Type B pancreatic cell (in vitro differentiated cells): Measurements from ENCODE around the gene GALNT11. TPM values are rescaled to one million over a fixed set of nuclear protein-coding genes. Genes with fewer than 3 reads are reported as not detected.
A peak's percentile ranks its signal among the peaks of the same experiment; 100 is the strongest.

Experiments
- DNase-seq: peaks from one replicate; pipeline ENCODE4 v3.0.0; 2021; ENCODE audit warnings: mixed read lengths; ENCODE audit not compliant: unreplicated experiment; ENCODE audit errors: extremely low spot score
- H3K27ac Mint-ChIP-seq: 2 replicates; pipeline ENCODE4 v1.8.0; 2021; ENCODE audit warnings: mild to moderate bottlenecking, mixed read lengths
- H3K27me3 Mint-ChIP-seq: 2 replicates; pipeline ENCODE4 v1.8.0; 2021; ENCODE audit warnings: mixed read lengths
- H3K36me3 Mint-ChIP-seq: 2 replicates; pipeline ENCODE4 v1.8.0; 2021; ENCODE audit warnings: mixed read lengths
- H3K4me1 Mint-ChIP-seq: one replicate; pipeline ENCODE4 v1.8.0; 2021; ENCODE audit warnings: mixed read lengths; ENCODE audit not compliant: unreplicated experiment
- H3K4me3 Mint-ChIP-seq: 2 replicates; pipeline ENCODE4 v1.8.0; 2021; ENCODE audit warnings: mild to moderate bottlenecking, mixed read lengths
- H3K9me3 Mint-ChIP-seq: 2 replicates; pipeline ENCODE4 v1.8.0; 2021; ENCODE audit warnings: mixed read lengths
- total RNA-seq: library from RNA; stranded (reverse); gene quantifications from 2 replicates; pipeline ENCODE4 v1.2.1, GENCODE V29; 2021; ENCODE audit warnings: low replicate concordance
- TF ChIP-seq, protein P1 (sequence below): fragments of 200-600 bp; sonication (generic); conservative IDR thresholded peaks from 2 replicates; pipeline ENCODE4 v1.5.0; 2021; ENCODE audit warnings: antibody characterized with exemption, mild to moderate bottlenecking

The GALNT11 gene
- total RNA-seq, 1 donor from 2014 or later, result 28.8 TPM

DNA sequence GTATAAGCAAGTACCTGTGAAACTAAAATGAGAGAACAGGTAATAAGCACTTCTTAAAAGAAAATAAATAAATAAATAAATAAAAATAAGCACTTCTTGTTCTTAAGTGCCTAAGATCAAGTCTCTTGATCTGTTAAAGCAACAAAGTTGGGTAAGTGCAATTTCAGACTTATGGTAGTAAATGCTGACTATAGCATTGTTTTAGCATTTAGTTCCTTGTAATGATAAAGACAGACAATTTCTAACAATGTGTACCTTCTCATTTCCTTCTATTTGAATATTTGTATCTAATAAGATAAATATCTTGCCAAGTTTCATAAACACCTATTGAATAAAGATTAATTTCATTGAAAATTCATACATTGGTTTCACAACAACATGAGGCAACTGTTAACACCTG lies 87.4 kb downstream of the GALNT11 start:
- H3K4me1 Mint-ChIP-seq, result no peaks in the 10 kb centered on the region
- no peak overlapping the region for H3K4me3 Mint-ChIP-seq
- TF ChIP-seq, protein P1, sequence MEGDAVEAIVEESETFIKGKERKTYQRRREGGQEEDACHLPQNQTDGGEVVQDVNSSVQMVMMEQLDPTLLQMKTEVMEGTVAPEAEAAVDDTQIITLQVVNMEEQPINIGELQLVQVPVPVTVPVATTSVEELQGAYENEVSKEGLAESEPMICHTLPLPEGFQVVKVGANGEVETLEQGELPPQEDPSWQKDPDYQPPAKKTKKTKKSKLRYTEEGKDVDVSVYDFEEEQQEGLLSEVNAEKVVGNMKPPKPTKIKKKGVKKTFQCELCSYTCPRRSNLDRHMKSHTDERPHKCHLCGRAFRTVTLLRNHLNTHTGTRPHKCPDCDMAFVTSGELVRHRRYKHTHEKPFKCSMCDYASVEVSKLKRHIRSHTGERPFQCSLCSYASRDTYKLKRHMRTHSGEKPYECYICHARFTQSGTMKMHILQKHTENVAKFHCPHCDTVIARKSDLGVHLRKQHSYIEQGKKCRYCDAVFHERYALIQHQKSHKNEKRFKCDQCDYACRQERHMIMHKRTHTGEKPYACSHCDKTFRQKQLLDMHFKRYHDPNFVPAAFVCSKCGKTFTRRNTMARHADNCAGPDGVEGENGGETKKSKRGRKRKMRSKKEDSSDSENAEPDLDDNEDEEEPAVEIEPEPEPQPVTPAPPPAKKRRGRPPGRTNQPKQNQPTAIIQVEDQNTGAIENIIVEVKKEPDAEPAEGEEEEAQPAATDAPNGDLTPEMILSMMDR, result no peak
- no peak overlapping the region for H3K27ac Mint-ChIP-seq
- DNase-seq, result no peak
- H3K27me3 Mint-ChIP-seq, result no peaks in the 10 kb centered on the region
- peaks cover 33% of the 10 kb centered on the region for H3K36me3 Mint-ChIP-seq
- no peaks in the 10 kb centered on the region for H3K9me3 Mint-ChIP-seq

DNA sequence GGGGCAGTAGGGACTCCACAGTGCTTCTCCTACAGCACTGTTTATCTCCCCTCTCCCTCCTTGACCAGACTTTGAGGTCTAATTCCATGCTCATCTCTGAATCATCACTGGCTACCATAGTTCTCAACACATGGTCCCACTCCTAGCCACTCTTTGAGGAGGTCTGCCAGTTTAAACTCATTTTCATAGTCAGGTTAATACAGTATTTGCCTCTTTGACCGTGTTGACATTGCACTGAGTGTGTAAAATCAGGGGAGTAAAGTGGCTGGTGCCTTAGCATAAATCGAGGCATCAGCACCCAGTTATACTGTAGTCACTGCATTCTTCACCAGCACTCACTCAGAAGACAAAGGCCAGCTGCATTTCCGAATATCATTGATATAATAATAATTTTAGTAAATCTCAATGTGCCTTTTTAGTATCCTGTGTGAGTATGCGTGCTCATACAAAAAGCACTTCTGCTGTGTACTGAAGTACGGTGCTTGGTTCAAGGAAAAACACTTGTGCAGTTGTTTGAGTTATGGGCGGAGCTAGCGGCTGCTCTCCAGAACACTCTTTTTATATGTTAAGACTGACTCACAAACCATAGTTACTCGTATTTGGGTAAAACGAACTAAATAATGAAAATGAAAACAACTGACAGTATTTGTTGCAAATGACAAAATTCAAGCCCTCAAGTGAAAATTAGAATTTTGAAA lies 89.7 kb downstream of the GALNT11 start:
- no peaks in the 10 kb centered on the region for H3K4me1 Mint-ChIP-seq
- no peak for DNase-seq
- H3K4me3 Mint-ChIP-seq, result no peak overlapping the region
- peak overlapping the region; percentile 41 for H3K27ac Mint-ChIP-seq
- peaks cover 38% of the 10 kb centered on the region for H3K36me3 Mint-ChIP-seq
- TF ChIP-seq, protein P1, result no peak
- no peaks in the 10 kb centered on the region for H3K27me3 Mint-ChIP-seq
- no peaks in the 10 kb centered on the region for H3K9me3 Mint-ChIP-seq

DNA sequence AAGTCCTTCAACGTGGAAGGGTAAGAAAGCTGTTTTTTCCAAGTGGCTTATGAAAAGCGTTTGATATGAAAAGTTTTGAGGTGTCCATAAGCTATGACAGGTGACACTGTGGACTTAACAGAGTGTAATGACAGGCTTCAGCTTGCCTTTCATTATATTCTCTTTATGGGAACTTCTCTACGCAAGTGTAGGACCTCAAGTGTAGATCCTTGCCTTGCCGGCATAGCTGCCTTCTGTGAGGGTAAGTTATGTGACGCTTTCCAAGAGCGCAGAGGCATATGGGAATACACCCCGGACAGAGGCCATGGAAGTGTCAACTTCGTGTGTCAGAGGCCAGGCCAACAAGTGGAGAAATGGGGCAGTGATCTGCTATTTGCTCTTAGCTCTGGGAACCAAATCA lies 91.9 kb downstream of the GALNT11 start:
- Mint-ChIP-seq H3K27me3 (no peaks in the 10 kb centered on the region), H3K27ac (no peak overlapping the region), H3K4me1 (no peaks in the 10 kb centered on the region), H3K9me3 (no peaks in the 10 kb centered on the region), H3K36me3 (peaks cover 51% of the 10 kb centered on the region), H3K4me3 (no peak overlapping the region)
- TF ChIP-seq, protein P1, result no peak
- no peak for DNase-seq

DNA sequence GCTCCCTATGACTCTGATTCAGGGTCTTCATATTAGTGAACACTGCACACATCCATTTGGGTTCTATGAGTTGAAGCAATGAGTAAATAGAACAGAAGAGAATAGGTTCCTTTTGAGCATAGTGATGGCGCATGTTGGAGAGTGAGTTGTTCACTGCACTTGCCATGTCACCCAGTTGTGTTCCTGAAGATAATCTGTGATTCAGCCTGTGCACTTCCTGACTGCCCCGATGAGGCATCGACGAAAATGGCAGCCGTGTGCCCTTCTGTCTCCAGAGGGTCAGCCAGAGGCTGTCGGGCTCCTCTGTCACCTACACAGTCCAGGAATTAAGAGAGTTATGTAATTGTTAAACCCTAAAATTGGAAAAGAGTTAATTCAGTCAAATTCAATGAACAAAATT lies 94.7 kb downstream of the GALNT11 start:
- DNase-seq, result no peak
- H3K27ac Mint-ChIP-seq, result no peak overlapping the region
- no peak overlapping the region for H3K4me3 Mint-ChIP-seq
- TF ChIP-seq, protein P1, result no peak
- H3K27me3 Mint-ChIP-seq, result no peaks in the 10 kb centered on the region
- H3K9me3 Mint-ChIP-seq, result peaks cover 5% of the 10 kb centered on the region
- peaks cover 59% of the 10 kb centered on the region for H3K36me3 Mint-ChIP-seq
- no peaks in the 10 kb centered on the region for H3K4me1 Mint-ChIP-seq

DNA sequence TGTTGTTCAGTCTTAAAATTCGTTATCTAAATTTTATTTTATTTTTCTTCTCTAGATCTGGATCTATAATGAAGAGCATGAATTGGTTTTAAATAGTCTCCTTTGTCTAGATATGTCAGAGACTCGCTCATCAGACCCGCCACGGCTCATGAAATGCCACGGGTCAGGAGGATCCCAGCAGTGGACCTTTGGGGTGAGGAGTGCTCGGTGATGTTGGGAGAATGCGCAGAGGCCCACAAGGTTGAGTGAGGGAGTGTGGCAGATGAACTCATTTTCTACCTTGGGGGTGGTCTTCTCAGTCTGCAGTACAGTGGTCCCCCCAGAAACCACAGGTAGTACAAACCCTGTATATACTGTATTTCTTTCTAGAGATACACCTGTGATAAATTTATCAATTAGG lies 95.3 kb downstream of the GALNT11 start:
- Mint-ChIP-seq H3K4me3 (no peak overlapping the region), H3K27ac (no peak overlapping the region), H3K4me1 (no peaks in the 10 kb centered on the region), H3K27me3 (no peaks in the 10 kb centered on the region), H3K9me3 (peaks cover 5% of the 10 kb centered on the region), H3K36me3 (peaks cover 65% of the 10 kb centered on the region)
- TF ChIP-seq, protein P1, result no peak
- DNase-seq, result no peak
